GM19438 (cell line): ENCODE results near the gene GPR18.
"Not testable (repeated sequence)": the region's sequence is repeated elsewhere in the genome, so short reads cannot be mapped to it uniquely, and the experiment has no call there.

Source experiments
- ATAC-seq: cut with Tn5 transposase; IDR thresholded peaks from one replicate; pipeline ENCODE4 v1.9.1; 2021; ENCODE audit warnings: low read depth; ENCODE audit not compliant: unreplicated experiment

GPR18 gene

GRCh38 chr13:99214232-99214631 lies 43.9 kb downstream of the GPR18 start:
- peak; percentile 83 for ATAC-seq

- no peak for ATAC-seq
Observed at GRCh38 chr13:99211421-99212035, 46.7 kb downstream of the GPR18 start.

- not testable (repeated sequence) for ATAC-seq
Observed at GRCh38 chr13:99210627-99211026, 47.6 kb downstream of the GPR18 start.

- no peak for ATAC-seq
Observed at GRCh38 chr13:99208845-99209527, 49.2 kb downstream of the GPR18 start.

GRCh38 chr13:99208185-99208584 lies 50.0 kb downstream of the GPR18 start:
- ATAC-seq = no peak

GRCh38 chr13:99207511-99207910 lies 50.7 kb downstream of the GPR18 start:
- no peak for ATAC-seq

GRCh38 chr13:99206873-99207272 lies 51.3 kb downstream of the GPR18 start:
- no peak for ATAC-seq

GRCh38 chr13:99206226-99206625 lies 52.0 kb downstream of the GPR18 start:
- ATAC-seq = no peak

GRCh38 chr13:99205621-99206220 lies 52.5 kb downstream of the GPR18 start:
- no peak for ATAC-seq
